Measurements from ENCODE around the gene MMP25.

- TF ChIP-seq POLR2AphosphoS5 (IDR thresholded peaks at IDR 0.05; ENCODE audit: low read depth, low read length) (no peak), SIN3A (IDR thresholded peaks at IDR 0.05; ENCODE audit: borderline replicate concordance, insufficient read depth, low read length) (no peak), REST (IDR thresholded peaks at IDR 0.05; ENCODE audit: insufficient read depth in 1 of 2, low read depth in 2 of 2, low read length in 2 of 2) (no peak), TAF1 (IDR thresholded peaks at IDR 0.05; ENCODE audit: borderline replicate concordance, insufficient read depth, low read length) (no peak), FOXP2 (optimal IDR thresholded peaks at IDR 0.05; ENCODE audit: borderline replicate concordance, extremely low read depth, extremely low read length, insufficient read depth) (no peak)
Measured at GRCh38 chr16:3059723-3060242, 13.4 kb downstream of the MMP25 start.
